SJCRH30 (cell line): ENCODE measurements around the gene RPS16. TPM values are rescaled to one million over a fixed set of nuclear protein-coding genes. Genes with fewer than 3 reads are reported as not detected.

Experiments
- DNase-seq, 2 experiments: peaks; one replicate each; pipeline ENCODE4 v3.0.0-alpha.2; 2015 to 2020
- H3K27ac ChIP-seq: fragments of 250-450 bp; sonication (Bioruptor Pico); 2 replicates; pipeline ENCODE4 v1.5.1; 2020; ENCODE audit warnings: mild to moderate bottlenecking, moderate library complexity
- H3K27me3 ChIP-seq: fragments of 250-450 bp; sonication (Bioruptor Pico); 2 replicates; pipeline ENCODE4 v1.5.1; 2020; ENCODE audit warnings: mild to moderate bottlenecking, moderate library complexity
- H3K36me3 ChIP-seq: fragments of 250-450 bp; sonication (Bioruptor Pico); 2 replicates; pipeline ENCODE4 v1.5.1; 2020; ENCODE audit warnings: mild to moderate bottlenecking, moderate library complexity
- H3K4me1 ChIP-seq: fragments of 250-450 bp; sonication (Bioruptor Pico); 2 replicates; pipeline ENCODE4 v1.5.1; 2020; ENCODE audit warnings: mild to moderate bottlenecking, moderate library complexity
- H3K4me3 ChIP-seq: fragments of 250-450 bp; sonication (Bioruptor Pico); 2 replicates; pipeline ENCODE4 v1.5.1; 2020; ENCODE audit warnings: mild to moderate bottlenecking, moderate library complexity
- H3K9me3 ChIP-seq: fragments of 250-450 bp; sonication (Bioruptor Pico); replicated peaks from 2 replicates; pipeline ENCODE4 v1.5.1; 2020; ENCODE audit warnings: mild to moderate bottlenecking, moderate library complexity
- total RNA-seq: library from RNA; depleted of rRNA; stranded (reverse); fragments of >200 nt; shearing (Covaris generic); gene quantifications from 2 replicates; pipeline ENCODE4 v1.2.3, GENCODE V29; 2014

The RPS16 gene
- total RNA-seq, 1 experiment from 2014 or later: 1,718 TPM

DNA sequence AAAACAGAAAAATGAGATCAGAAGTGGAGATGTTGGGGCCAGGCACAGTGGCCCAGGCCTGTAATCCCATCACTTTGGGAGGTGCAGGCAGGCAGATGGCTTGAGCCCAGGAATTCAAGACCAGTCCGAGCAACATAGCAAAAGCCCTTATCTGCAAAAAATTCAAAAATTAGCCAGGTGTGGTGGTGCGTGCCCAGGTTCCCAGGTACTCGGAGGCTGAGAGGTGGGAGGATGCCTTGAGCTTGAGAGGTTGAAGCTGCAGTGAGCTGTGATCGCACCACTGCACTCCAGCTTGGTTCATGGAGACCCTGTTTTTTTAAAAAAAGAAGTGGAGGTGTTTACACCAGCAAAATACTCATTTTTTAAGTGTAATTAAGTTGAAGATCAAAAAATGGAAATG lies 35.7 kb downstream of the RPS16 start:
- Histone ChIP-seq H3K9me3 (no peaks in the 10 kb centered on the region), H3K4me3 (no peak overlapping the region), H3K27ac (no peak overlapping the region), H3K27me3 (no peaks in the 10 kb centered on the region), H3K4me1 (peaks cover 12% of the 10 kb centered on the region), H3K36me3 (no peaks in the 10 kb centered on the region)
- DNase-seq: no peak

DNA sequence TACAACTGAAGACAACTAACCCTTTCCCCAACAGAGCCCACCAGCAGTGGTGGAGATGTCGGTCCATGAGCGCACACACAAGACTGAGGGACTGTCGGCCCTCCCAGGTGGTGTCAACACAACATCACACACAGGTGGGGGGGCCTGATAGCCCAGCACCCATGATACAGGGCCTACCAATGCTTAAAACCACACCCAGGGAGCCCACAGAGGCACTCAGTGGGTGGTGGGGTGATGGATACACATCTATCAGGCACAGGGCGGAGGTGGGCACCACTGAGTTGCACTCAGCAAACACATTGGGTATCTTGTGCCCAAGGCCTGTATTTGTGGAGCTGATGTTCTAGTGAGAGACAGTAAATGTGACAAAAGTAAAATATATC lies 36.1 kb downstream of the RPS16 start:
- peaks cover 12% of the 10 kb centered on the region for H3K4me1 ChIP-seq
- H3K27ac ChIP-seq: no peak overlapping the region
- H3K27me3 ChIP-seq: no peaks in the 10 kb centered on the region
- no peaks in the 10 kb centered on the region for H3K9me3 ChIP-seq
- DNase-seq: no peak
- H3K36me3 ChIP-seq: no peaks in the 10 kb centered on the region
- H3K4me3 ChIP-seq: no peak overlapping the region

DNA sequence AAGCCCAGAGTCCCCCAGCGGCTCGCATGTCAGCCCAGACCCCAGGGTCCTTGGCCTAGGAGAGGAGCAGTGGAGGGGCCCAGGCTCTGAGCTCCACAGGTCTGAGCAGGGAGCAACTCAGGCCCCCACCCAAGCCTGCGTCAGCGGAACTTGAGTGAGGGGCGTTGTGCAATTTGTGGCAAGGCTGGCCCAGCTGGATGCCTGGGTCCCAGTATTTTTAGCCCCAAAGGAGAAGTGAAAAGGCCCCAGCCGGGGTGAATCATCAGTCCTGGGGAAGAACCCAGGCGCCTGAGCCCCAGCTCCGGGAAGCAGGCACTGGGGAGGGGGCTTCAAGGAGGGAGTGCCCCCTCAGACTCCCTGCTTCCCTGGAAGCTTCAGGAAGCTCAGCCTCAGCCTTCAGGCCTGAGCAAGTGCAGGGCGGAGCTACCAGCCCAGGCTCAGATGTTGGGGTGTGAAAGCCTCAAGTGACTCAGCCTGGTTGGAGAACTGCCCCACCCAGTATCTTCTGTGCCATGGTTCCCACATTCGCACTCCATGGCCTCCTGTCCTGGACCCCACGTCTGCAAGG lies 37.4 kb downstream of the RPS16 start:
- Histone ChIP-seq H3K4me1 (peaks cover 7% of the 10 kb centered on the region; the same call in 1 of the 2 replicates), H3K36me3 (no peaks in the 10 kb centered on the region), H3K9me3 (no peaks in the 10 kb centered on the region), H3K27me3 (no peaks in the 10 kb centered on the region), H3K27ac (no peak overlapping the region), H3K4me3 (no peak overlapping the region)
- DNase-seq: no peak

DNA sequence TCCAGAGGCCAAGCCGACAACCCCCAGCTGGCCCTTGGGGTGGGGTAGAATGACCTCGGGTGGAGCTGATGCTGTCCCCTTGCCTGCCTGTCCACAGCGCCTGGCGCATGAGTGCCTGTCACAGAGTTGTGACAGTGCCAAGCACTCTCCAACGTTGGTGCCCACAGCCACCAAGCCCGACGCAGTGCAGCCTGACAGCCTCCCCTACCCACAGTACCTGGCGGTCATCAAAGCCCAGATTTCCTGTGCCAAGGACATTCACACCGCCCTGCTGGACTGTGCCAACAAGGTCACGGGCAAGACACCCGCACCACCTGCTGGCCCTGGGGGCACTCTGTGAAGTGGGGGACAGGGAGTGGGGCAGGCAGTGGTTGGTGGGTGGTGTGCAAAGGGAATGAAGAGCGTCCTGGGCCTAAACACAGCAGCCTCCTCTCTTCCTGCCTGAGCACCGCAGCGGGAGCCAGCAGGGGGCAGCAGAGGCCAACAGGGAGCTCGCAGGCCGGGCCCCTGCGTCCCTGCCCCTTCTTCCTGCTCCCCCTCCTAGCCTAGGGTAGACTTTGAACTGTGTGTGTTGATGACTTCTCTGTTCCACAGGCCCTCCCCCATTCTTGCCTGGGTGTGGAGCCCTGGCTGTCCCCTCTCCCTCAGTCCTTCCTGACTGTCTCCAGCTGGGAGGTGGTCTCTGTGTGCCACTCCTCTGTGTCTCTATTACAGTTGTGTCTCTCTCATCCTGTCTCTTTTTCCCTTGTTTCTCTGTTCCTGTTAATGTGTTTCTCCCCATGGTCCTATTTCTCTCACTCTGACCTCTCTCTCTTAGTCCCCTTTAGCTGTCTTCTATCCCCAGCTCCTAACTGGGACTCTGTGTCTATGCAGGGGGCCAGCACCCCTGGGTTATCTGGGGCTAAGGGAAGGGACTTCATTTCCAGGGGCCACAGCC lies 38.1 kb downstream of the RPS16 start:
- Histone ChIP-seq H3K36me3 (no peaks in the 10 kb centered on the region), H3K9me3 (no peaks in the 10 kb centered on the region), H3K27ac (no peak overlapping the region), H3K27me3 (no peaks in the 10 kb centered on the region), H3K4me3 (no peak overlapping the region), H3K4me1 (peaks cover 7% of the 10 kb centered on the region; the same call in 1 of the 2 replicates)
- DNase-seq: peak; percentile 87 to 94

DNA sequence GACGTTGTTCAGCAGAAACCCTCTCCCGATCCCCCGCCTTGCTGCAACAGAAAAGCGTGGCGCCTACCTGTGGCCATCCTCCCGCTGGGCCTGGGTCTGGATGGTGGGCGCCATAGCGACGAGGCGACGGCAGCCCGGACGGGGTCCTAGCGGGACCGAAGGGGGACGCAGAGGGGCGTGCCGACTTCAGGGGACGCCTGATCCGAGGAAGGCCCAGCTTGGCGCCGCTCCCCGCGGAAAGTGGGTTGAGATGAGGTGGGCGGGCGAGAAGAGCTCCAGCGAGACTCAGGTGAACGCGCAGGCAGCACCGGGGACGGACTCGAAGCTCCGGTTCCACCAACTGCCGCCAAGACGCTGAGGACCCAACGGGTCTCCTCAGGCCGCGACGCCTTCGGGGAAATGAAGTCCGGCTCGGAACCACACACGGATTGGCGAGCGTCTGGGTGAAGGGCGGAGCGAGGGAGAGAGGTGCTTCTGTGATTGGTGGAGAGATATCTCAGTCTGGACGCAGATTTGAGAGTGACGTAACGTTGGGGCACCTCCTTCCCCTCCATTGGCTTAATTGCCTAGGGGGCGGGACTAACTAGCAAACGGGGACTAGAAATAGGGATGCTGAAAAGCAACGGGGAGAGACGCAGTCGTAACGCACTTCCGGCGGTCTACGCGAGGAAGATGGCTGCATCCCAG lies 44.9 kb downstream of the RPS16 start, which contains the start of the genes MED29 and PAF1:
Gene MED29 (plus strand): TSS at position 628 of the 687 bp plus-strand sequence. CDS start 45 bp downstream, at position 673.
Gene PAF1 (minus strand): TSS at position 356 of the 687 bp plus-strand sequence. CDS start 242 bp downstream, at position 114.
- no peaks in the 10 kb centered on the region for H3K9me3 ChIP-seq
- no peaks in the 10 kb centered on the region for H3K27me3 ChIP-seq
- DNase-seq: peak; percentile 100
- H3K27ac ChIP-seq: peak within 1 kb of the TSS; percentile 97
- H3K4me3 ChIP-seq: peak within 1 kb of the TSS; percentile 92
- H3K36me3 ChIP-seq: peaks cover 32% of the 10 kb centered on the region
- peaks cover 3% of the 10 kb centered on the region; the same call in 1 of the 2 replicates for H3K4me1 ChIP-seq

DNA sequence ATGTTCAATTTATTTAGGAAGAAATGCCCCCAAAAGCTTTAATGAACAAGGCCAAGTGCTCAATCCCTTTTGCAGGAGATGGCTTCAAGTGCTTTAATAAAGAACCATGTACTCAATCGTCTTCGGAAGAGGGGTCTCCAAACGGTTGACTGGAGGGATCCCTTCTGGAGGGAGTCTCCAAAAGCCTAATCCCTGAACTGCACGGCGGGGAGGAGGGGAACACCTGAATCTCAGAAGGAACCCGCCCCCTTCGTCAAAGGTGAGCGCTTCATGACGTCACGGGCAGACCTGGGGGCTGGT lies 45.3 kb downstream of the RPS16 start:
- Histone ChIP-seq H3K4me1 (peaks cover 3% of the 10 kb centered on the region; the same call in 1 of the 2 replicates), H3K27me3 (no peaks in the 10 kb centered on the region), H3K9me3 (no peaks in the 10 kb centered on the region), H3K27ac (peak overlapping the region; percentile 97), H3K36me3 (peaks cover 36% of the 10 kb centered on the region), H3K4me3 (peak overlapping the region; percentile 92)
- DNase-seq: no peak

DNA sequence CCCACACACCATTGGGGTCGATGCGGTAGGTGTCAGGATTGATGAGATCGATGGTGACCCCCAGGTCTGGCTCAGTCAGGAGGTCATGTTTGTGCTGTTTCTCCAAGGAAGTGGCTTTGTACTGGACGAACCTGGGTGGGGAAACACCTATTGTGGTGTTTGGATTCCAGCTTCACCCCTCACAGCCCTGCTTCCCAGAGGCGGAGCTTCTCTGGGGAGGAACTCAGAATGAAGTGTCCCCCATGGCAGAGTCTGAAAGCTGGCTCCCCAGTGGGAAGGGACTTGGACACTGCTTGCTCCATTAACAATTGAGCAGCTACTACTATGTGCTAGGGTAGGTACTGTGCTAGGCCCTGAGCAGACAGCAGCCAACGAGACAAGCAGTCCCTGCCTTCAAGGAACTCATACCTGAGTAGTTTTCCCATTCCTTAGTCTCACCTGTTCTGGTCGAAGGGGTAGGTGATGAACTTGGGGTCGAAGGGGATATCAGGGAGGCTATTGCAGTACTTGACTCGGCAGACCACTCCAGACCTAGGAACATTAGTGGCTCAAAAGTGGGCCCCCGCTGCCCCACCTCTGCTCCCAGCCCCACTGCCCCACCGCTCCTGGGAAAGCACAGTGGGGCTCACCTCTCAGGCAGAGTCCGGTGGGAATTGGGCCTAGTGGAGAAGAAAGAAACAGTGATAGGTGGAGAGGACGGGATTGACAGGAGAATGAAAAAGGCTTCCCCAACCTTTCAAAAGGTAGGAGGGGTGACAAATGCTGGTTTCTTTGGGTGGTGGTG lies 45.9 kb downstream of the RPS16 start:
- no peak for DNase-seq
- H3K27ac ChIP-seq: no peak overlapping the region
- H3K36me3 ChIP-seq: peaks cover 36% of the 10 kb centered on the region
- no peaks in the 10 kb centered on the region for H3K27me3 ChIP-seq
- H3K9me3 ChIP-seq: no peaks in the 10 kb centered on the region
- peaks cover 3% of the 10 kb centered on the region; the same call in 1 of the 2 replicates for H3K4me1 ChIP-seq
- H3K4me3 ChIP-seq: peak overlapping the region; percentile 92

DNA sequence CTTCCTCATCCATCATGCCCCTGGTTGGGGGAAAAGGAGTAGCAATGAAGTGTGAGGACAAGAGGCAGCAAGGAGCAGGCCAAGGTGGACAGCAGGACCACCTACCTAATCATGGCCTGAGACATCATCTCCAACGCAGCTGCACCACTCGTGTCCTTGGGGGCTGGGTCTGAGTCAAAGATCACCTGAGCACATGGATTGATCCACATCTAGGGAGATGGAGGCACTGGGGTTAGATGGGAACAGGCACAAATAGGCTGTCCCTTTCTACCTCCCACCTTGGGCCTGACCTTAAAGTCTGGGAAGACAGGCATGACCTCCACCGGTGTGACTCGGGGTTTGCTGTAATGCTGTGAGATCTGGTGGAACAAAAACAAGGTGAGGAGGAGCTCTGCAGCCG lies 47.1 kb downstream of the RPS16 start:
- H3K27ac ChIP-seq: no peak overlapping the region
- no peak overlapping the region for H3K4me3 ChIP-seq
- DNase-seq: no peak
- H3K4me1 ChIP-seq: peaks cover 3% of the 10 kb centered on the region; the same call in 1 of the 2 replicates
- no peaks in the 10 kb centered on the region for H3K27me3 ChIP-seq
- H3K36me3 ChIP-seq: peaks cover 41% of the 10 kb centered on the region
- no peaks in the 10 kb centered on the region for H3K9me3 ChIP-seq

DNA sequence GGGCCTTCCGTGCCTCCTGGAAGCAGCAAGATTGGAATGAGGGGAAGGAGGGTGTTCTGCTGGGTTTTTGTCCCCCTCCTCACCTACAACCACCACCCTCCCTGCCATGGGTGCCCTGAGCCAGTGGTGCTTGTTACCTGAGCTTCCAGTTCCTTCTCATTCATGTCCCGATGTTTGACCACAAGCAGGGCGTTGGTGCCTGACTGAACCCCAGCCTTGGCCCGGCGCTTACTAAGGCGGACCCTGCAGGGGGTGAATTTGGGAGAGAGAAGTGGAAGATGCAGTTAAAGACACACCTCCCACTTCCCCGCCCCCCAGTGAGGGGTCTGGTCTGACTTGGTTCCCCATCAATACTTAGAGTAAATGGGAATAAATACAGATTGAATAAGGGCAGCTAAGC lies 49.2 kb downstream of the RPS16 start:
- no peaks in the 10 kb centered on the region for H3K4me1 ChIP-seq
- H3K4me3 ChIP-seq: no peak overlapping the region
- H3K36me3 ChIP-seq: peaks cover 50% of the 10 kb centered on the region
- H3K9me3 ChIP-seq: no peaks in the 10 kb centered on the region
- no peaks in the 10 kb centered on the region for H3K27me3 ChIP-seq
- no peak for DNase-seq
- H3K27ac ChIP-seq: no peak overlapping the region

DNA sequence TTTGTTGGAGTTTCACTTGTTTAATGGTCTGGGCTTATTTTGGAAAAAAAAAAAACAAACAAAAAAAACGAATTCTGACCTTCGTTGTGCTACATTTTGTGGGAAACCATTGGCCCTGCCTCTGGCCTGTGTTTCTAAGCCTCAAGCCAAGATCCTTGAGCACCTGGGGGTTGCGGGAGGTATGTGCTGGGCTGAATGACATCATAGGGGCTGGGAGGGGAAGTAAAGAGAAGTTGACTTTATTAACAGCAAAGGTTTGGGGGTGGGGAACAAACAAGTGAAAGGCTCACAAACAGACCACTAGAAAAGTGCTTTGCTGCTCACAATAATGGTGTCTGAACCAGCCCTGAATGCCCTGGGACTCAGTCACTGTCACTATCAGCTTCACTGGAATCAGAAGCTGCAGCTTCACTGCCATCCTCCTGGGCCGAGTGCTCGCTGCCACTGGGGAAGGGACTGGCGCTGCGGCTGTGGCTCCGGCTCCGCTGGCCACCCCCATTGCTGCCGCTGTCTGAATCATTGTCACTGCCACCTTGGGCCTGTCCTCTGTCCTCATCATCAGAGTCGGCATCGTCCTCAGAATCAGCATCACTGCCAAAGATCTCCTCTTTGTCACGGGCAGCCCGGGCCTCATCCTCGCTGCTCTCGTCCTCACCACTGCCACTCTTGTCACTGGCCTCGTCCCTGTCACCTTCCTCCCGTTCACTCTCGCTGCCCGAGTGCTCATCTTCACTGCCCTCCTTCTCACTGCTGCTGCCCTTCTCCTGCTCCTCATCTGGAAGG lies 49.9 kb downstream of the RPS16 start:
- Histone ChIP-seq H3K36me3 (peaks cover 57% of the 10 kb centered on the region), H3K27me3 (no peaks in the 10 kb centered on the region), H3K4me3 (no peak overlapping the region), H3K4me1 (no peaks in the 10 kb centered on the region), H3K9me3 (no peaks in the 10 kb centered on the region), H3K27ac (no peak overlapping the region)
- DNase-seq: no peak

DNA sequence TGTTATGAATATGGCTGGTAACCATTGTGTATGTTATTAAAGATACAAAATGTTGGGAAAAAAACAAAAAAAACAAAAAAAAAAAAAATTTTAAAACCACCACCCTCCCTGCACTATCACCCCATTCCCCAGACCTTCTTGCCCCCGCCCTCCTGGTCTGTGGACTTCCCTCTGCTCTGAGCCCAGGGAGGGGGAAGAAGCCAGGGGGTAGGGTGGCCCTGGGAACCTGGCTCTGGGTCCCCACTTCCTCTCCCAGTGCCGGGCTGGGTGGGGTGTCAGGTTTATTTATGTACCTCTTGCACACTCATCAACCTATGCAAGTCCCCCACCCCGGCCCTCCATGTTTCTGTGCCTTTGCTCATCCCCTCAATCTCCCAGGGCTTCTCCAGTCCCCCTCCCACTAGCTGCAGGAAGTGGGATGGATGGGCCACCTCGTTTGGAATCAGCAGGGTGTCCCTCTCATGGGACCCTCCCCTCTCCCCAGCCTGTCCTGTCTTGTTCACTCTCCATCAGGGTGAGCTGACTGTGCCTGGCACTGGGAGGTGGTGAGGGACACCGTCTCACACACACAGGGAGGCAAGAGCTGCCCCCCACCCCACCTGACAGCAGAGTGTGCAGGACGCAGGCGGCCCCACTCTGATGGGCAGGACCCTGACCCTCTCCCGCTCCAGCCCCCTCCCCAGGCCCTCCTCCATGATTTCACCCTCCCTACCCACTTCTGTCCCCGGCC lies 50.7 kb downstream of the RPS16 start:
- Histone ChIP-seq H3K4me1 (no peaks in the 10 kb centered on the region), H3K27me3 (no peaks in the 10 kb centered on the region), H3K36me3 (peaks cover 63% of the 10 kb centered on the region), H3K4me3 (no peak overlapping the region), H3K27ac (no peak overlapping the region), H3K9me3 (no peaks in the 10 kb centered on the region)
- no peak for DNase-seq
